ENCODE results near the gene LHX4. TPM values are rescaled to one million over a fixed set of nuclear protein-coding genes. Genes with fewer than 3 reads are reported as not detected.

LHX4 gene
- total RNA-seq, 3 donors from 2014 or later (not counting 1 experiment from before 2014, with no cell fraction given) = 0.08 TPM; not detected in 2

DNA sequence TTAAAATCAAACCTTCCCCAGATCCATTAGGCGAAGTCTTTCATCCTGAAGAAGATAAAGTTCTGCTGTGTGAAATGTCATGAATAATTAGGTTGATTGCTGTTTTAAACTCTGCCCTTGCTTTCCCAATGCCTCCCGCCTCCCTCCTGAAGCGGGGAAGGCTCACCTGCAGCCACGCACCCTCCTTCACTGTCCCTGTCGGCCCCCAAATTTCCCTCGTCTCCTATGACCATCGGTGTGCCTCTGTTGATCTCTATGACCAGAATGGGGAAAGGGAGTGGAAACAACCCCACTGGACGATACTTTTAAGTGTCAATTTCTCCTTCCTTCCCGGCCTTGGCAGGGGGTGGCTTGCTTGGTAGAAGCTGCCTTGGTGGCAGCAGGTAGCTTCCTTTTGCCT, 35.1 kb downstream of the LHX4 start:
- Histone ChIP-seq H3K27ac (ENCODE audit: low read length) (no peak overlapping the region), H3K27me3 (ENCODE audit: control insufficient read depth, insufficient read depth, low read length) (no peaks in the 10 kb centered on the region), H3K4me3 (ENCODE audit: low read length) (no peak overlapping the region), H3K36me3 (ENCODE audit: control insufficient read depth, insufficient read depth, low read length) (no peaks in the 10 kb centered on the region), H3K9me3 (ENCODE audit: control insufficient read depth, insufficient read depth, low read length) (no peaks in the 10 kb centered on the region), H3K4me1 (ENCODE audit: control insufficient read depth, insufficient read depth, low read length) (no peaks in the 10 kb centered on the region)
- no peaks in the 10 kb centered on the region for H3K36me3 Mint-ChIP-seq
- TF ChIP-seq, protein P1, sequence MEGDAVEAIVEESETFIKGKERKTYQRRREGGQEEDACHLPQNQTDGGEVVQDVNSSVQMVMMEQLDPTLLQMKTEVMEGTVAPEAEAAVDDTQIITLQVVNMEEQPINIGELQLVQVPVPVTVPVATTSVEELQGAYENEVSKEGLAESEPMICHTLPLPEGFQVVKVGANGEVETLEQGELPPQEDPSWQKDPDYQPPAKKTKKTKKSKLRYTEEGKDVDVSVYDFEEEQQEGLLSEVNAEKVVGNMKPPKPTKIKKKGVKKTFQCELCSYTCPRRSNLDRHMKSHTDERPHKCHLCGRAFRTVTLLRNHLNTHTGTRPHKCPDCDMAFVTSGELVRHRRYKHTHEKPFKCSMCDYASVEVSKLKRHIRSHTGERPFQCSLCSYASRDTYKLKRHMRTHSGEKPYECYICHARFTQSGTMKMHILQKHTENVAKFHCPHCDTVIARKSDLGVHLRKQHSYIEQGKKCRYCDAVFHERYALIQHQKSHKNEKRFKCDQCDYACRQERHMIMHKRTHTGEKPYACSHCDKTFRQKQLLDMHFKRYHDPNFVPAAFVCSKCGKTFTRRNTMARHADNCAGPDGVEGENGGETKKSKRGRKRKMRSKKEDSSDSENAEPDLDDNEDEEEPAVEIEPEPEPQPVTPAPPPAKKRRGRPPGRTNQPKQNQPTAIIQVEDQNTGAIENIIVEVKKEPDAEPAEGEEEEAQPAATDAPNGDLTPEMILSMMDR (IDR thresholded peaks at IDR 0.05) = no peak
- no peaks in the 10 kb centered on the region for H3K9me3 Mint-ChIP-seq
- H3K4me3 Mint-ChIP-seq = no peak overlapping the region
- 91% methylated on average over 8 of the region's 9 CpGs for WGBS (ENCODE audit: insufficient coverage)
- ATAC-seq (no peak), DNase-seq (no peak)
- intact Hi-C loops (cut with micrococcal nuclease) = no loop called here
- no peak overlapping the region for H3K27ac Mint-ChIP-seq
- no peaks in the 10 kb centered on the region for H3K4me1 Mint-ChIP-seq
- no peaks in the 10 kb centered on the region for H3K27me3 Mint-ChIP-seq (ENCODE audit: low read depth in 2 of 2)

DNA sequence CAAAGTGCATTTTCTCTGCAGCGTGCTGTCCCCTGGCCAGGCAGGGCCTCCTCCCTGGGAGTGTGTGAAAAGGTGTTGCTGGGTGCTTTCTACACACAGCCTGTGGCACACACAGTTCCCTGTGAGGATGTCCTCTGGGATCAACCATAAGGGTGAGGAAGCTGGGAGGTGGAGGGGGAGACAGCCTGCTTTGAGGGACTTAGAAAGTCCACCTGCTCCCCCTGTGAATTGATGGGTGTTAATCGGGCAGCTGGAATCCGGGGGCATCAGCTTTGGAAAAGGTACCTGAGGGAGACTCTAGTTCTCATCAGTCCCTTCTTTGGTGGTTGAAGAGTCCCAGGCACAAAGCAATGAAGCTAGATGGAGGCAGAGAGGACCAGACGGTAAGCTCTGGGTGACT, 35.8 kb downstream of the LHX4 start:
- Mint-ChIP-seq H3K9me3 (no peaks in the 10 kb centered on the region), H3K4me3 (no peak overlapping the region)
- no peaks in the 10 kb centered on the region for H3K27me3 ChIP-seq (ENCODE audit: control insufficient read depth, insufficient read depth, low read length)

DNA sequence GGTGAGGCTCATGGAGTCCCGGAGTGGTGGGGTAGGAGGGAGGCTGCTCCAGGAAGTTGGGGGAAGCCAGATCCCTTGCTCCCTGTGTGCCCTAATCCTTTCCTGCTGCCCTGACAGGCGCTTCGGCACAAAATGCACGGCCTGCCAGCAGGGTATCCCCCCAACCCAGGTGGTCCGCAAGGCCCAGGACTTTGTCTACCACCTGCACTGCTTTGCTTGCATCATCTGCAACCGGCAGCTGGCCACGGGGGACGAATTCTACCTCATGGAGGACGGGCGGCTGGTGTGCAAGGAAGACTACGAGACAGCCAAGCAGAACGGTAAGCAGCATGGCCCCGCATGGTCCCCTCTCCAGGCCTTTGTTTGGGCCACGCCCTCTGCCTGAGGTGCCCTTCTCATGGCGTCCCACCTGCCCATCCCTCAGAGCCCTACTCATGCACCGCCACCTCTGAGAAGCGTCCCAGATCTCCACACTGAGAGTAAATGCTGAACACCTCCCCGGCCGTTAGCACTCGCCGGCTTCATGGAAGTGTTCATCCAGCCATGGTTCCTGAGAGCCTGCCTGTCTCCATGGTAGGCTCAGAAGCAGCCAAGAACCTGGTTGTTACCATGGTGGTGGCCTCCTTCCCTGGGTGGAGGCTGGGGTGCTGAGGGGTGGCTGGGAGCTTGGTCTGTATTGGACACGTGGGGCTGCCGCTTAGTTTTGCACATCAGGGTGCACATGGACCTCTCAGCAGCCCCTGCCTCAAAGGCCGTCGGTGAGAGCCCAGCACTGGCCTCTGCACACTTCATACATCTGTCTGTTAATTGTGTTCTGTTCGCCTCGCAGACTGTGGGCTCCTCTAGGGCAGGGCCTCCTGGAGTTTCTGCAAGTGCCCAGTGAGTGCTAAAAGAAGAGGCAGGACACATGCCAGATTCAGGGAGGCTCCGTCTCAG, 36.5 kb downstream of the LHX4 start:
- no peak for ATAC-seq
- Histone ChIP-seq H3K4me3 (ENCODE audit: low read length) (no peak overlapping the region), H3K27me3 (ENCODE audit: control insufficient read depth, insufficient read depth, low read length) (no peaks in the 10 kb centered on the region), H3K4me1 (ENCODE audit: control insufficient read depth, insufficient read depth, low read length) (no peaks in the 10 kb centered on the region), H3K36me3 (ENCODE audit: control insufficient read depth, insufficient read depth, low read length) (no peaks in the 10 kb centered on the region), H3K27ac (ENCODE audit: low read length) (no peak overlapping the region), H3K9me3 (ENCODE audit: control insufficient read depth, insufficient read depth, low read length) (no peaks in the 10 kb centered on the region)
- Mint-ChIP-seq H3K4me3 (no peak overlapping the region), H3K27me3 (ENCODE audit: low read depth in 2 of 2) (no peaks in the 10 kb centered on the region), H3K4me1 (no peaks in the 10 kb centered on the region), H3K9me3 (no peaks in the 10 kb centered on the region), H3K27ac (no peak overlapping the region), H3K36me3 (no peaks in the 10 kb centered on the region)
- intact Hi-C loops (cut with micrococcal nuclease) = no loop called here
- DNase-seq = no peak
- 92% methylated on average over 28 of the region's 28 CpGs for WGBS (ENCODE audit: insufficient coverage)
- TF ChIP-seq, protein P1 (IDR thresholded peaks at IDR 0.05) = no peak

More for the DNA sequence above, 35.8 kb downstream of the LHX4 start:
- H3K27me3 Mint-ChIP-seq (ENCODE audit: low read depth in 2 of 2) = no peaks in the 10 kb centered on the region
- Histone ChIP-seq H3K9me3 (ENCODE audit: control insufficient read depth, insufficient read depth, low read length) (no peaks in the 10 kb centered on the region), H3K36me3 (ENCODE audit: control insufficient read depth, insufficient read depth, low read length) (no peaks in the 10 kb centered on the region), H3K27ac (ENCODE audit: low read length) (no peak overlapping the region), H3K4me3 (ENCODE audit: low read length) (no peak overlapping the region), H3K4me1 (ENCODE audit: control insufficient read depth, insufficient read depth, low read length) (no peaks in the 10 kb centered on the region)
- ATAC-seq (no peak), DNase-seq (no peak)
- TF ChIP-seq, protein P1 (IDR thresholded peaks at IDR 0.05) = no peak
- WGBS (ENCODE audit: insufficient coverage) = 94% methylated on average over 4 of the region's 4 CpGs
- H3K4me1 Mint-ChIP-seq = no peaks in the 10 kb centered on the region
- no peak overlapping the region for H3K27ac Mint-ChIP-seq
- intact Hi-C loops (cut with micrococcal nuclease) = no loop called here
- H3K36me3 Mint-ChIP-seq = no peaks in the 10 kb centered on the region

Measured in natural killer cell (primary cell).